Panc1 (cell line): ENCODE results near the gene UBE2V1.
"Not testable (repeated sequence)": the region's sequence is repeated elsewhere in the genome, so short reads cannot be mapped to it uniquely, and the experiment has no call there.

Source experiments
- CTCF ChIP-seq: fragments of 450-650 bp; IDR thresholded peaks from 2 replicates; pipeline ENCODE4 v1.5.1; 2017; ENCODE audit warnings: mild to moderate bottlenecking
- POLR2AphosphoS5 ChIP-seq: IDR thresholded peaks from 2 replicates; pipeline ENCODE4 v1.6.1; 2012; ENCODE audit warnings: mild to moderate bottlenecking, low read depth, low read length, moderate library complexity

- not testable (repeated sequence) for TF ChIP-seq POLR2AphosphoS5, CTCF
Measured at GRCh38 chr20:50161494-50161893, 48.5 kb upstream of the UBE2V1 start.
